Tibial nerve (tissue), 4 donors: ENCODE data around the gene E2F6. TPM values are rescaled to one million over a fixed set of nuclear protein-coding genes. Genes with fewer than 3 reads are reported as not detected.

Experiments
- DNase-seq, 2 donors: peaks; one replicate each; pipeline ENCODE4 v3.0.0-alpha.2; 2019; ENCODE audit warnings: low spot score in 2 of 2
- H3K27ac ChIP-seq, 4 donors: fragments of 200-600 bp; sonication (generic) in 3 of 4; one replicate each; pipeline ENCODE4 v1.5.1; 2017 to 2019; ENCODE audit warnings: mild to moderate bottlenecking in 1 of 4
- H3K27me3 ChIP-seq, 2 donors: fragments of 200-600 bp; sonication (generic) in 1 of 2; one replicate each; pipeline versions ENCODE4 v1.5.1 to v1.6.0; 2017 to 2019
- H3K36me3 ChIP-seq, 3 donors: fragments of 200-600 bp; sonication (generic); one replicate each; pipeline ENCODE4 v1.5.1; 2018 to 2019
- H3K4me1 ChIP-seq, 4 donors: fragments of 200-600 bp; sonication (generic) in 3 of 4; one replicate each; pipeline ENCODE4 v1.5.1; 2017 to 2019
- H3K4me3 ChIP-seq, 4 donors: fragments of 200-600 bp; sonication (generic) in 3 of 4; one replicate each; pipeline ENCODE4 v1.5.1; 2017 to 2019; ENCODE audit warnings: mild to moderate bottlenecking in 1 of 4, moderate library complexity in 1 of 4
- H3K9me3 ChIP-seq, 4 donors: fragments of 200-600 bp; sonication (generic) in 3 of 4; one replicate each; pipeline ENCODE4 v1.5.1; 2017 to 2019
- CTCF ChIP-seq, 5 experiments: fragments of 200-600 bp in 3 of 5; fragments of 450-650 bp in 2 of 5; sonication (generic) in 3 of 5; IDR thresholded peaks; one replicate each; pipeline ENCODE4 v1.5.1; 2016 to 2019; ENCODE audit warnings: antibody characterized with exemption in 5 of 5, mild to moderate bottlenecking in 3 of 5, moderate library complexity in 2 of 5
- EP300 ChIP-seq, 2 donors: sonication (generic); formaldehyde crosslinking; IDR thresholded peaks; one replicate each; pipeline ENCODE4 v1.6.1; 2017; ENCODE audit warnings: antibody characterized with exemption in 2 of 2, mild to moderate bottlenecking in 1 of 2
- POLR2A ChIP-seq, 2 donors: fragments of 450-650 bp; IDR thresholded peaks; one replicate each; pipeline ENCODE4 v1.6.1; 2017; ENCODE audit warnings: antibody characterized with exemption in 2 of 2, mild to moderate bottlenecking in 2 of 2, moderate library complexity in 2 of 2
- WGBS, 2 donors: methylation state at CpG; one replicate each; pipeline ENCODE4 v1.1.5; 2018; 5-methylcytosine and 5-hydroxymethylcytosine counted together
- total RNA-seq, 4 donors: library from RNA; depleted of rRNA; stranded (reverse); fragments of >200 nt; gene quantifications; one replicate each; pipeline ENCODE4 v1.1.0, GENCODE V29; 2016

Gene E2F6
- total RNA-seq, 4 donors from 2014 or later, result 10.9 to 16.5 (median 13.8) TPM

GRCh38 chr2:11396467-11397445, 69.2 kb downstream of the E2F6 start:
- no peak for TF ChIP-seq CTCF (IDR thresholded peaks at IDR 0.05)
- TF ChIP-seq EP300 (IDR thresholded peaks at IDR 0.05), result no peak
- TF ChIP-seq POLR2A (IDR thresholded peaks at IDR 0.05), result no peak
- Histone ChIP-seq H3K27ac (no peak overlapping the region), H3K36me3 (no peaks in the 10 kb centered on the region), H3K4me1 (peaks cover 0 to 32% (median 0%) of the 10 kb centered on the region in 4 donors), H3K9me3 (no peaks in the 10 kb centered on the region), H3K4me3 (no peak overlapping the region), H3K27me3 (no peaks in the 10 kb centered on the region)
- no peak for DNase-seq
- WGBS, 2 donors, result 82 to 83% methylated on average over 15 of the region's 15 CpGs

- WGBS, 2 donors, result 90 to 95% methylated on average over 6 to 8 of the region's 8 CpGs
- no peaks in the 10 kb centered on the region for H3K27me3 ChIP-seq
- H3K36me3 ChIP-seq, result no peaks in the 10 kb centered on the region
- no peak overlapping the region for H3K27ac ChIP-seq
- TF ChIP-seq POLR2A (IDR thresholded peaks at IDR 0.05) (no peak), CTCF (IDR thresholded peaks at IDR 0.05) (no peak), EP300 (IDR thresholded peaks at IDR 0.05) (no peak)
- H3K9me3 ChIP-seq, result no peaks in the 10 kb centered on the region
- H3K4me1 ChIP-seq, result peaks cover 0 to 37% (median 0%) of the 10 kb centered on the region in 4 donors
- no peak overlapping the region for H3K4me3 ChIP-seq
- DNase-seq, result no peak
These were observed 69.9 kb downstream of the E2F6 start for GRCh38 chr2:11396021-11396420.

GRCh38 chr2:11395389-11395788, 70.6 kb downstream of the E2F6 start:
- 45 to 60% methylated on average over 11 of the region's 11 CpGs for WGBS, 2 donors
- TF ChIP-seq EP300 (IDR thresholded peaks at IDR 0.05) (no peak), CTCF (IDR thresholded peaks at IDR 0.05) (no peak)
- H3K27me3 ChIP-seq, result no peaks in the 10 kb centered on the region
- H3K4me3 ChIP-seq, result no peak overlapping the region
- no peaks in the 10 kb centered on the region for H3K9me3 ChIP-seq
- no peak overlapping the region for H3K27ac ChIP-seq
- no peaks in the 10 kb centered on the region for H3K36me3 ChIP-seq
- DNase-seq, result no peak
- peaks cover 0 to 37% (median 0%) of the 10 kb centered on the region in 4 donors for H3K4me1 ChIP-seq

Other genes with a start within 250 kb of the E2F6 start
- 10 to 100 TPM; 56.4 to 81.6 (median 60.7) TPM for gene ROCK2, start 121.5 kb downstream of the E2F6 start, total RNA-seq
- gene GREB1, start 67.9 kb upstream of the E2F6 start, total RNA-seq, result 10 to 100 TPM in 3 of 4 donors, 1 to 10 TPM in 1; 8.1 to 74.3 (median 26.7) TPM
- 1 to 10 TPM in 2 of 4 donors, under 1 TPM in 1, not detected in 1; 0.87 to 4.2 (median 2.1) TPM for gene NTSR2, start 204.0 kb upstream of the E2F6 start, total RNA-seq